WTC11 (cell line): ENCODE data around the gene KLK14.

Experiments used
- ATF1 ChIP-seq: sonication (generic); formaldehyde crosslinking; IDR thresholded peaks from 2 replicates; pipeline ENCODE4 v1.8.1; 2023; ENCODE audit warnings: mild to moderate bottlenecking, moderate library complexity, missing genetic modification reagents
- FOXK1 ChIP-seq: sonication (generic); formaldehyde crosslinking; IDR thresholded peaks from 2 replicates; pipeline ENCODE4 v1.8.0; 2022; ENCODE audit warnings: mild to moderate bottlenecking, moderate library complexity, missing genetic modification reagents
- IRF2 ChIP-seq: sonication (generic); formaldehyde crosslinking; IDR thresholded peaks from 2 replicates; pipeline ENCODE4 v1.8.0; 2022; ENCODE audit warnings: low read depth, missing genetic modification reagents, borderline replicate concordance
- NFYB ChIP-seq: sonication (generic); formaldehyde crosslinking; conservative IDR thresholded peaks from 2 replicates; pipeline ENCODE4 v1.8.0; 2022; ENCODE audit warnings: low read depth, missing genetic modification reagents
- NR1H2 ChIP-seq: sonication (generic); formaldehyde crosslinking; IDR thresholded peaks from 2 replicates; pipeline ENCODE4 v1.9.0; 2021; ENCODE audit warnings: mild to moderate bottlenecking, moderate library complexity, missing genetic modification reagents
- NR2C2 ChIP-seq: sonication (generic); formaldehyde crosslinking; IDR thresholded peaks from 2 replicates; pipeline ENCODE4 v1.8.0; 2022; ENCODE audit warnings: mild to moderate bottlenecking, missing genetic modification reagents
- SMAD4 ChIP-seq: sonication (generic); formaldehyde crosslinking; IDR thresholded peaks from 2 replicates; pipeline ENCODE4 v1.8.0; 2022; ENCODE audit warnings: mild to moderate bottlenecking, missing genetic modification reagents
- TEAD4 ChIP-seq: sonication (generic); formaldehyde crosslinking; IDR thresholded peaks from 2 replicates; pipeline ENCODE4 v1.8.0; 2022; ENCODE audit warnings: mild to moderate bottlenecking, missing genetic modification reagents
- ZNF671 ChIP-seq: fragments of 250-450 bp; sonication (Bioruptor Pico); IDR thresholded peaks from 2 replicates; pipeline ENCODE4 v1.8.0; 2021; ENCODE audit warnings: mild to moderate bottlenecking
- TF ChIP-seq, protein P1 (sequence below): fragments of 200-600 bp; IDR thresholded peaks from 2 replicates; pipeline ENCODE4 v1.8.0; 2022; ENCODE audit warnings: antibody characterized with exemption
- TF ChIP-seq, protein P2 (sequence below): sonication (generic); formaldehyde crosslinking; IDR thresholded peaks from 2 replicates; pipeline ENCODE4 v1.8.1; 2022; ENCODE audit warnings: low read depth, mild to moderate bottlenecking, moderate library complexity, missing genetic modification reagents, borderline replicate concordance
- TF ChIP-seq, protein P3 (sequence below): sonication (generic); formaldehyde crosslinking; IDR thresholded peaks from 2 replicates; pipeline ENCODE4 v1.8.1; 2022; ENCODE audit warnings: mild to moderate bottlenecking, missing genetic modification reagents, moderate library complexity, borderline replicate concordance
- TF ChIP-seq, protein P4 (sequence below): sonication (generic); formaldehyde crosslinking; IDR thresholded peaks from 2 replicates; pipeline ENCODE4 v1.8.0; 2022; ENCODE audit warnings: mild to moderate bottlenecking, missing genetic modification reagents

DNA sequence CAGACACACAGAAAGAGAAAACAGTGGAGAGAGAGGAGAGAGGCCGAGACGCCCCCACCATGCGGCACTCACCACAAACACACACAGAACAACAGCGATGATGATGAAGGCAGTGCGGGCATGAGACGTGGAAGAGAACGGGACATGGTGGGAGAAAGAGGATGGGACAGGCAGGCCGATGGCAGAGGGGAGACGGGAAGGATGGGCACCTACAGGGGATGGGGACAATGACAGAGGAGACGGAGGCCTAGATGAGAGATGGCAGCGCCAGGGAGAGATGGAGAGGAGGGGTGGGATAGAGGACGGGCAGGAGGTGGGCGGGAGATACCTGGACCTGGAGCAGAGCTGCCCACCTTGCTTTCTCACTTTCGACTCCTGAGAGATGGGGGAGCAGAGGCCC lies 1.1 kb upstream of the KLK14 start:
- TF ChIP-seq, protein P1, sequence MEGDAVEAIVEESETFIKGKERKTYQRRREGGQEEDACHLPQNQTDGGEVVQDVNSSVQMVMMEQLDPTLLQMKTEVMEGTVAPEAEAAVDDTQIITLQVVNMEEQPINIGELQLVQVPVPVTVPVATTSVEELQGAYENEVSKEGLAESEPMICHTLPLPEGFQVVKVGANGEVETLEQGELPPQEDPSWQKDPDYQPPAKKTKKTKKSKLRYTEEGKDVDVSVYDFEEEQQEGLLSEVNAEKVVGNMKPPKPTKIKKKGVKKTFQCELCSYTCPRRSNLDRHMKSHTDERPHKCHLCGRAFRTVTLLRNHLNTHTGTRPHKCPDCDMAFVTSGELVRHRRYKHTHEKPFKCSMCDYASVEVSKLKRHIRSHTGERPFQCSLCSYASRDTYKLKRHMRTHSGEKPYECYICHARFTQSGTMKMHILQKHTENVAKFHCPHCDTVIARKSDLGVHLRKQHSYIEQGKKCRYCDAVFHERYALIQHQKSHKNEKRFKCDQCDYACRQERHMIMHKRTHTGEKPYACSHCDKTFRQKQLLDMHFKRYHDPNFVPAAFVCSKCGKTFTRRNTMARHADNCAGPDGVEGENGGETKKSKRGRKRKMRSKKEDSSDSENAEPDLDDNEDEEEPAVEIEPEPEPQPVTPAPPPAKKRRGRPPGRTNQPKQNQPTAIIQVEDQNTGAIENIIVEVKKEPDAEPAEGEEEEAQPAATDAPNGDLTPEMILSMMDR = no peak
- TF ChIP-seq TEAD4 (no peak), FOXK1 (CRISPR knock-in tag) (no peak), SMAD4 (no peak), NFYB (CRISPR knock-in tag) (no peak), ATF1 (no peak), NR2C2 (no peak), IRF2 (CRISPR knock-in tag) (no peak), ZNF671 (CRISPR knock-in tag) (no peak), NR1H2 (no peak)
- TF ChIP-seq, protein P2, sequence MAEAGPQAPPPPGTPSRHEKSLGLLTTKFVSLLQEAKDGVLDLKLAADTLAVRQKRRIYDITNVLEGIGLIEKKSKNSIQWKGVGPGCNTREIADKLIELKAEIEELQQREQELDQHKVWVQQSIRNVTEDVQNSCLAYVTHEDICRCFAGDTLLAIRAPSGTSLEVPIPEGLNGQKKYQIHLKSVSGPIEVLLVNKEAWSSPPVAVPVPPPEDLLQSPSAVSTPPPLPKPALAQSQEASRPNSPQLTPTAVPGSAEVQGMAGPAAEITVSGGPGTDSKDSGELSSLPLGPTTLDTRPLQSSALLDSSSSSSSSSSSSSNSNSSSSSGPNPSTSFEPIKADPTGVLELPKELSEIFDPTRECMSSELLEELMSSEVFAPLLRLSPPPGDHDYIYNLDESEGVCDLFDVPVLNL = no peak
- TF ChIP-seq, protein P3, sequence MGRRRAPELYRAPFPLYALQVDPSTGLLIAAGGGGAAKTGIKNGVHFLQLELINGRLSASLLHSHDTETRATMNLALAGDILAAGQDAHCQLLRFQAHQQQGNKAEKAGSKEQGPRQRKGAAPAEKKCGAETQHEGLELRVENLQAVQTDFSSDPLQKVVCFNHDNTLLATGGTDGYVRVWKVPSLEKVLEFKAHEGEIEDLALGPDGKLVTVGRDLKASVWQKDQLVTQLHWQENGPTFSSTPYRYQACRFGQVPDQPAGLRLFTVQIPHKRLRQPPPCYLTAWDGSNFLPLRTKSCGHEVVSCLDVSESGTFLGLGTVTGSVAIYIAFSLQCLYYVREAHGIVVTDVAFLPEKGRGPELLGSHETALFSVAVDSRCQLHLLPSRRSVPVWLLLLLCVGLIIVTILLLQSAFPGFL (CRISPR knock-in tag) = no peak
- TF ChIP-seq, protein P4, sequence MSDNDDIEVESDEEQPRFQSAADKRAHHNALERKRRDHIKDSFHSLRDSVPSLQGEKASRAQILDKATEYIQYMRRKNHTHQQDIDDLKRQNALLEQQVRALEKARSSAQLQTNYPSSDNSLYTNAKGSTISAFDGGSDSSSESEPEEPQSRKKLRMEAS (CRISPR knock-in tag) = no peak
